ENCODE results near the gene PDGFC. TPM values are rescaled to one million over a fixed set of nuclear protein-coding genes. Genes with fewer than 3 reads are reported as not detected.

The PDGFC gene
- total RNA-seq, 1 donor = 184 TPM

DNA sequence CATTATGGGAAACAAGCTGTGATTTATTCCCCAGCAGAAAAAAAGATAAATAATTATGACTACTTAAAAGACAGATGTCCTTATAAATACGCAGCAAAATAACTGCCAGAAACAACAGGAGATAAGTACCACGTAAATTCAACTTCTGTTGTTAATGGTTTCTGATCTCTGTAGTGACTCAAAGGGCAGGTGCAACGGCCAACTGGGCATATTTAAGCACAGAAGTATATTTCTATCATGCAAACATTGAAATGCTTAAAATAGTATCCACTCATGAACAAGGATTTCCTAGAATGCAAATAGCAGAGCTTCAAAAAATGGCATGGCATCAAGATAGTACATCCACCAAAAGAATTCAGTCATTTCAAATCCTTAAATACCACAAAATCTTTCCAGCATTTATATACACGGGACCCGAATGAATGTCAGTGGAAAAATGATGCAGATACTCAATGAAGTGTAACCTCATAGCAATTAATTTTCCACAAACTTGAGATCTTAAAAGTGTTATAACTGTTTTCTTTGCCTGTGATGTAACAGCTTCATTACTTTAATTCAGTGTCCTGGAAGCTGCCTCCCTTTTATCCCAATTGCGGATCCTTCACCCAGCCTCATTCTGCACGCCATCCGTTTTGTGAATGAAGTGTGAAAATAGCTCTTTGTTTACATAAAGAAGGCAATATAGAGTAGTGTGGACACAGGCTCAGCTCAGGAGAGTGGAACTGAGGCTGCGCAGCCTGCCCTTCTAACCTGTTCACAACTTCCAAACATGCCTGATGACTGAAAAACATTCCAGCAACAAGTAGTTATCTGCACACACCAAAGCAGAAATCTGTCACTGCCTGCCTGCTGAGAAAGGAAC is 10.2 kb downstream of the PDGFC start:
- no peak for DNase-seq (ENCODE audit: low read depth)
- no peak overlapping the region for H3K4me3 ChIP-seq (ENCODE audit: low read depth, low read length)
- TF ChIP-seq CTCF (IDR thresholded peaks at IDR 0.05; ENCODE audit: insufficient read depth, low read depth, low read length) = no peak

GRCh38 chr4:156959298-156959702 is 12.3 kb downstream of the PDGFC start:
- TF ChIP-seq CTCF (IDR thresholded peaks at IDR 0.05; ENCODE audit: insufficient read depth, low read depth, low read length) = no peak
- DNase-seq (ENCODE audit: low read depth) = peak; percentile 93
- H3K4me3 ChIP-seq (ENCODE audit: low read depth, low read length) = peak overlapping the region; percentile 42

DNA sequence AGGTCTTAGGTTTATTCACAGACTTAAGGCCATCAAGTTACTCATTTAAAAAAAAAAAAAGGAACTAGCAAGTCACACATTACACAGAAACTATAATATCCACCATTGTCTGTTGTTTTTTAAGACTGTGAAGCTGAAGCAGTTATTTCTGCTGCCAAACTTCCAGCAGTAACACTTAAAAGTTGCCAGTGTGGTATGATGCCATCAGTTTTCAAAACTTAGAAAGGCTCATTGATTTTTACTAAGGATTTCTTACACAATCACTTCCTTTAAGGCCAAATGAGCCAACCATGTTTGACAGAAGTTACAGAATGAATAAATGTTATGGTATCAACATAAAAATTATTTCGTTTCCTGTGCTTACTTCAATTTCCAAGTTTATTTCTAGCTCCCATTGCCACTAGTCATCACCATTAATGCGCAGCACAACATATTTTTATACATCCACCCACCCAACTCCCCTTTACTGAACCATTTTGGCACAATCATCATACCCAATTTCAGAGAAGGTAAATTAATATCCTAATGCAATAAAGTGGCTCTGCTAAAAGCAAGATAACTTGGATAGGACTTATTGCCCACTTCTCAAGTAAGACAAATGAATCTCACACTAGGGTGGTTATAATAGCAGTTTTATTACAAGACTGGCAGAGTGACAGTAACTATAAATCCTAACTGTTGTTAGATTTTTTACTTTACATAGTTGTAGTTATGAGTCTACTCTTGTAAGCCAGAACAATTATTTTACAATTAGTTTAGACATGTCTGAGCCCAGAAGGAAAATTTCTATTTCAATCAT is 13.1 kb downstream of the PDGFC start:
- H3K4me3 ChIP-seq (ENCODE audit: low read depth, low read length) = no peak overlapping the region
- no peak for TF ChIP-seq CTCF (IDR thresholded peaks at IDR 0.05; ENCODE audit: insufficient read depth, low read depth, low read length)
- DNase-seq (ENCODE audit: low read depth) = no peak

GRCh38 chr4:156957556-156957955 is 14.0 kb downstream of the PDGFC start:
- DNase-seq (ENCODE audit: low read depth) = no peak
- H3K4me3 ChIP-seq (ENCODE audit: low read depth, low read length) = no peak overlapping the region
- no peak for TF ChIP-seq CTCF (IDR thresholded peaks at IDR 0.05; ENCODE audit: insufficient read depth, low read depth, low read length)

GRCh38 chr4:156956826-156957368 is 14.7 kb downstream of the PDGFC start:
- H3K4me3 ChIP-seq (ENCODE audit: low read depth, low read length) = no peak overlapping the region
- TF ChIP-seq CTCF (IDR thresholded peaks at IDR 0.05; ENCODE audit: insufficient read depth, low read depth, low read length) = no peak
- no peak for DNase-seq (ENCODE audit: low read depth)

- no peak for DNase-seq (ENCODE audit: low read depth)
- no peak for TF ChIP-seq CTCF (IDR thresholded peaks at IDR 0.05; ENCODE audit: insufficient read depth, low read depth, low read length)
Measured at GRCh38 chr4:156956359-156956758, 15.2 kb downstream of the PDGFC start.

More at GRCh38 chr4:156956359-156956758, 15.2 kb downstream of the PDGFC start:
- no peak overlapping the region for H3K4me3 ChIP-seq (ENCODE audit: low read depth, low read length)
